ENCODE data around the gene NES.

DNA sequence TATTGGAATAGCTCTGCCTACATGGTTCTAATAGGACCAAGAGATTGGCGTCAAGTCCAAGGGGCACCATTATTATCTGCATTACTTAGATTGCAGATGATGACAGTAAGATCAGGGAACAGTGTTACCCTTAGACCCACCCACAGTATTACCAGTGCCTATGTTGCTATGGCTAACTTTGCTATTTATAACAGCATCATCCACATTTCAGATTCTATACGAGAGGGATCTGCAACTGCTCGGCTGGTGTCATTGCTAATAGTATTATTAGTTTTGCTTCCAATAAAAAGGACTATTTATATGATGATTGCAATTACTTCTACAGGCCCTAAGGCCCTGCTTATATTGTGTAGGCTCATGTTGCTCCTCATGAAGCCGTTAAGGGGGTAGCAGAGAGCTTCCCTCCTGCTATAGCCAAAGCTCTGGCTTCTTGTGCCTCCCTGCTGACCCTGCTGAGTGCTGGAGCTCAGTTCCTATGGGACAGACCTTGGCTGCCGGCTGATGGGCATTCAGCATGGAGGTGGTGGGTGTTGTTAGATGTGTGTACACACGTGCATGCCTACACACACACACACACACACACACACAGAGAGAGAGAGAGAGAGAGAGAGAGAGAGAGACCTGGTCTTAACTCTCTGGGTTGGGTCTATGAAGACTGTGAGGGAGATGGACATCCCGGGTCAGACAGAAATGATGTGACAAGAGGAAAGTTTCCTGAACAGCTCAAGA lies 34.0 kb downstream of the NES start:
- no peak for TF ChIP-seq MAX (IDR thresholded peaks at IDR 0.05; ENCODE audit: low read depth)
- no peak for TF ChIP-seq POLR2AphosphoS5 (IDR thresholded peaks at IDR 0.05; ENCODE audit: low read depth, low read length)
- TF ChIP-seq CTCF (IDR thresholded peaks at IDR 0.05) = no peak
- TF ChIP-seq, protein P1, sequence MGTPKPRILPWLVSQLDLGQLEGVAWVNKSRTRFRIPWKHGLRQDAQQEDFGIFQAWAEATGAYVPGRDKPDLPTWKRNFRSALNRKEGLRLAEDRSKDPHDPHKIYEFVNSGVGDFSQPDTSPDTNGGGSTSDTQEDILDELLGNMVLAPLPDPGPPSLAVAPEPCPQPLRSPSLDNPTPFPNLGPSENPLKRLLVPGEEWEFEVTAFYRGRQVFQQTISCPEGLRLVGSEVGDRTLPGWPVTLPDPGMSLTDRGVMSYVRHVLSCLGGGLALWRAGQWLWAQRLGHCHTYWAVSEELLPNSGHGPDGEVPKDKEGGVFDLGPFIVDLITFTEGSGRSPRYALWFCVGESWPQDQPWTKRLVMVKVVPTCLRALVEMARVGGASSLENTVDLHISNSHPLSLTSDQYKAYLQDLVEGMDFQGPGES (IDR thresholded peaks at IDR 0.05; ENCODE audit: low read depth, low read length) = no peak
- no peak for TF ChIP-seq USF2 (IDR thresholded peaks at IDR 0.05; ENCODE audit: borderline replicate concordance, low read depth, low read length)
- no peak for TF ChIP-seq EZH2phosphoT487 (IDR thresholded peaks at IDR 0.05; ENCODE audit: borderline replicate concordance, low read depth)
- no peak for TF ChIP-seq CHD2 (IDR thresholded peaks at IDR 0.05; ENCODE audit: low read length, partially characterized antibody)

Data from SK-N-SH (cell line).